Uterus (tissue), 4 donors: ENCODE results near the gene HMOX2. TPM values are rescaled to one million over a fixed set of nuclear protein-coding genes. Genes with fewer than 3 reads are reported as not detected.

Source experiments
- DNase-seq, 2 donors: peaks; one replicate each; pipeline ENCODE4 v3.0.0-alpha.2; 2019 to 2020
- H3K27ac ChIP-seq, 2 donors: fragments of 200-600 bp; sonication (generic); 1 replicate in 1 of 2; 2 replicates in 1 of 2; pipeline ENCODE4 v1.5.1; 2016 to 2018
- H3K27me3 ChIP-seq, 2 donors: fragments of 200-600 bp; sonication (generic); one replicate each; pipeline ENCODE4 v1.5.1; 2018 to 2019; ENCODE audit warnings: control low read depth in 1 of 2
- H3K36me3 ChIP-seq, 2 donors: fragments of 200-600 bp; sonication (generic); one replicate each; pipeline ENCODE4 v1.5.1; 2019; ENCODE audit warnings: control low read depth in 1 of 2
- H3K4me1 ChIP-seq, 2 donors: fragments of 200-600 bp; sonication (generic); one replicate each; pipeline ENCODE4 v1.5.1; 2018 to 2019; ENCODE audit warnings: control low read depth in 1 of 2
- H3K4me3 ChIP-seq, 2 donors: fragments of 200-600 bp; sonication (generic); 1 replicate in 1 of 2; 2 replicates in 1 of 2; pipeline ENCODE4 v1.5.1; 2018 to 2019; ENCODE audit warnings: mild to moderate bottlenecking in 1 of 2
- H3K9me3 ChIP-seq, 2 donors: fragments of 200-600 bp; sonication (generic); one replicate each; pipeline ENCODE4 v1.5.1; 2019; ENCODE audit warnings: control low read depth in 1 of 2
- POLR2A ChIP-seq, 2 donors: fragments of 450-650 bp; IDR thresholded peaks; one replicate each; pipeline ENCODE4 v1.6.1; 2016; ENCODE audit warnings: antibody characterized with exemption in 2 of 2, mild to moderate bottlenecking in 1 of 2, moderate library complexity in 1 of 2
- intact Hi-C: fragments of 100-400 bp; cut with DNase I; formaldehyde crosslinking; loops from one replicate; pipeline ENCODE4 v1.15.1; 2023; ENCODE audit warnings: low total_unique reads
- small RNA-seq: library from RNA; depleted of rRNA; stranded (forward); fragments of <200 nt; gene quantifications from one replicate; pipeline ENCODE3, GENCODE V24; 2016
- total RNA-seq, 4 donors: library from RNA; depleted of rRNA in 3 of 4; stranded (reverse); fragments of >200 nt in 3 of 4; gene quantifications; one replicate each; pipeline versions ENCODE4 v1.1.0 to v1.2.4, GENCODE V29; 2014 to 2023
- TF ChIP-seq, protein P1 (sequence below), 4 experiments: fragments of 200-600 bp in 2 of 4; fragments of 450-650 bp in 2 of 4; sonication (generic) in 2 of 4; IDR thresholded peaks; one replicate each; pipeline ENCODE4 v1.5.1; 2016 to 2019; ENCODE audit warnings: antibody characterized with exemption in 4 of 4, mild to moderate bottlenecking in 2 of 4, moderate library complexity in 1 of 4
- donor health status: DM: yes; HTN: yes; CAD: no.

HMOX2 gene
- total RNA-seq, 4 donors from 2014 or later, result 13.2 to 43.1 (median 34.1) TPM

- intact Hi-C loops, result no loop called here
- no peaks in the 10 kb centered on the region for H3K4me1 ChIP-seq
- DNase-seq, result no peak
- TF ChIP-seq POLR2A (IDR thresholded peaks at IDR 0.05), result no peak
- TF ChIP-seq, protein P1, sequence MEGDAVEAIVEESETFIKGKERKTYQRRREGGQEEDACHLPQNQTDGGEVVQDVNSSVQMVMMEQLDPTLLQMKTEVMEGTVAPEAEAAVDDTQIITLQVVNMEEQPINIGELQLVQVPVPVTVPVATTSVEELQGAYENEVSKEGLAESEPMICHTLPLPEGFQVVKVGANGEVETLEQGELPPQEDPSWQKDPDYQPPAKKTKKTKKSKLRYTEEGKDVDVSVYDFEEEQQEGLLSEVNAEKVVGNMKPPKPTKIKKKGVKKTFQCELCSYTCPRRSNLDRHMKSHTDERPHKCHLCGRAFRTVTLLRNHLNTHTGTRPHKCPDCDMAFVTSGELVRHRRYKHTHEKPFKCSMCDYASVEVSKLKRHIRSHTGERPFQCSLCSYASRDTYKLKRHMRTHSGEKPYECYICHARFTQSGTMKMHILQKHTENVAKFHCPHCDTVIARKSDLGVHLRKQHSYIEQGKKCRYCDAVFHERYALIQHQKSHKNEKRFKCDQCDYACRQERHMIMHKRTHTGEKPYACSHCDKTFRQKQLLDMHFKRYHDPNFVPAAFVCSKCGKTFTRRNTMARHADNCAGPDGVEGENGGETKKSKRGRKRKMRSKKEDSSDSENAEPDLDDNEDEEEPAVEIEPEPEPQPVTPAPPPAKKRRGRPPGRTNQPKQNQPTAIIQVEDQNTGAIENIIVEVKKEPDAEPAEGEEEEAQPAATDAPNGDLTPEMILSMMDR (IDR thresholded peaks at IDR 0.05), result no peak
- no peaks in the 10 kb centered on the region for H3K9me3 ChIP-seq
- no peak overlapping the region for H3K27ac ChIP-seq
- no peaks in the 10 kb centered on the region for H3K36me3 ChIP-seq
- no peak overlapping the region for H3K4me3 ChIP-seq
- no peaks in the 10 kb centered on the region for H3K27me3 ChIP-seq
Observed at GRCh38 chr16:4557973-4558372, 81.8 kb downstream of the HMOX2 start.

Small RNA genes within 50 kb of the gene (small RNA-seq; reads per million reads assigned to genes)
- gene AC012676.2, result not detected

Other genes starting within 250 kb of the HMOX2 start
- gene SRL, start 234.3 kb upstream of the HMOX2 start, total RNA-seq, result 10 to 100 TPM in 1 of 4 donors, 1 to 10 TPM in 2, under 1 TPM in 1; 0.29 to 10.1 (median 7.6) TPM
- gene TFAP4, start 203.4 kb upstream of the HMOX2 start, total RNA-seq, result 10 to 100 TPM in 2 of 4 donors, 1 to 10 TPM in 2; 2.1 to 18.7 (median 8.2) TPM
- gene GLIS2, start 160.3 kb upstream of the HMOX2 start, total RNA-seq, result 10 to 100 TPM in 1 of 4 donors, 1 to 10 TPM in 3; 2.9 to 55.8 (median 5.1) TPM
- gene PAM16, start 125.1 kb upstream of the HMOX2 start, total RNA-seq, result 100 to 1,000 TPM in 1 of 4 donors, 10 to 100 TPM in 2, 1 to 10 TPM in 1; 8.9 to 438 (median 35.3) TPM
- gene VASN, start 104.5 kb upstream of the HMOX2 start, total RNA-seq, result 10 to 100 TPM in 3 of 4 donors, 1 to 10 TPM in 1; 3.6 to 49.0 (median 19.9) TPM
- gene CORO7, start 59.8 kb upstream of the HMOX2 start, total RNA-seq, result 10 to 100 TPM; 13.8 to 52.1 (median 30.0) TPM
- gene DNAJA3, start 50.5 kb upstream of the HMOX2 start, total RNA-seq, result 10 to 100 TPM; 13.8 to 44.9 (median 36.4) TPM
- 100 to 1,000 TPM in 1 of 4 donors, 10 to 100 TPM in 3; 37.0 to 320 (median 59.3) TPM for gene NMRAL1, start 1.8 kb upstream of the HMOX2 start, total RNA-seq
- 10 to 100 TPM in 2 of 4 donors, 1 to 10 TPM in 2; 5.0 to 40.6 (median 11.1) TPM for gene CDIP1, start 62.4 kb downstream of the HMOX2 start, total RNA-seq
- under 1 TPM in 3 of 4 donors, not detected in 1; 0.26 to 0.35 (median 0.30) TPM for gene C16orf96, start 79.9 kb downstream of the HMOX2 start, total RNA-seq
- 10 to 100 TPM in 2 of 4 donors, 1 to 10 TPM in 1, not detected in 1; 2.8 to 31.1 (median 23.5) TPM for gene UBALD1, start 138.5 kb downstream of the HMOX2 start, total RNA-seq
- 100 to 1,000 TPM in 1 of 4 donors, 10 to 100 TPM in 3; 19.0 to 107 (median 68.6) TPM for gene MGRN1, start 148.4 kb downstream of the HMOX2 start, total RNA-seq
- 10 to 100 TPM; 15.4 to 48.3 (median 33.1) TPM for gene NUDT16L1, start 217.2 kb downstream of the HMOX2 start, total RNA-seq